Measurements from ENCODE around the gene TCF3.

- TF ChIP-seq CTCF (IDR thresholded peaks at IDR 0.05) (no peak), POLR2A (IDR thresholded peaks at IDR 0.05) (no peak)
Observed at GRCh38 chr19:1671716-1672037, 19.3 kb upstream of the TCF3 start.

All from adrenal gland (tissue), 5 donors.